NCI-H2227 (cell line): ENCODE measurements around the gene SPTSSA.
A peak's percentile ranks its signal among the peaks of the same experiment; 100 is the strongest.
"Not testable (repeated sequence)": the region's sequence is repeated elsewhere in the genome, so short reads cannot be mapped to it uniquely, and the experiment has no call there.

Experiments used
- DNase-seq: peaks from one replicate; lab custom pipeline; 2025; ENCODE audit not compliant: unreplicated experiment; lab: John Stamatoyannopoulos, UW

SPTSSA gene

DNA sequence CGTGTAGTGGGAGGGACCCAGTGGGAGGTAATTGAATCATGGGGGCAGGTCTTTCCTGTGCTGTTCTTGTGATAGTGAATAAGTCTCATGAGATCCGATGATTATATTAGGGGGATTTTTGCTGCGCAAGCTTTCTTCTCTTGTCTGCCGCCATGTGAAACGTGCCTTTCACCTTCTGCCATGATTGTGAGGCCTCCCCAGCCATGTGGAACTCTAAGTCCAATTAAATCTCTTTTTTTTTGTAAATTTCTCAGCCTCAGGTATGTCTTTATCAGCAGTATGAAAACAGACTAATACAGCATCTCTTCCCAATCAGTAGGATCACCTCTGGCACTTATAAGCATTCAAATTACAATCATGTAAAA lies 34.0 kb downstream of the SPTSSA start:
- DNase-seq: not testable (repeated sequence)

DNA sequence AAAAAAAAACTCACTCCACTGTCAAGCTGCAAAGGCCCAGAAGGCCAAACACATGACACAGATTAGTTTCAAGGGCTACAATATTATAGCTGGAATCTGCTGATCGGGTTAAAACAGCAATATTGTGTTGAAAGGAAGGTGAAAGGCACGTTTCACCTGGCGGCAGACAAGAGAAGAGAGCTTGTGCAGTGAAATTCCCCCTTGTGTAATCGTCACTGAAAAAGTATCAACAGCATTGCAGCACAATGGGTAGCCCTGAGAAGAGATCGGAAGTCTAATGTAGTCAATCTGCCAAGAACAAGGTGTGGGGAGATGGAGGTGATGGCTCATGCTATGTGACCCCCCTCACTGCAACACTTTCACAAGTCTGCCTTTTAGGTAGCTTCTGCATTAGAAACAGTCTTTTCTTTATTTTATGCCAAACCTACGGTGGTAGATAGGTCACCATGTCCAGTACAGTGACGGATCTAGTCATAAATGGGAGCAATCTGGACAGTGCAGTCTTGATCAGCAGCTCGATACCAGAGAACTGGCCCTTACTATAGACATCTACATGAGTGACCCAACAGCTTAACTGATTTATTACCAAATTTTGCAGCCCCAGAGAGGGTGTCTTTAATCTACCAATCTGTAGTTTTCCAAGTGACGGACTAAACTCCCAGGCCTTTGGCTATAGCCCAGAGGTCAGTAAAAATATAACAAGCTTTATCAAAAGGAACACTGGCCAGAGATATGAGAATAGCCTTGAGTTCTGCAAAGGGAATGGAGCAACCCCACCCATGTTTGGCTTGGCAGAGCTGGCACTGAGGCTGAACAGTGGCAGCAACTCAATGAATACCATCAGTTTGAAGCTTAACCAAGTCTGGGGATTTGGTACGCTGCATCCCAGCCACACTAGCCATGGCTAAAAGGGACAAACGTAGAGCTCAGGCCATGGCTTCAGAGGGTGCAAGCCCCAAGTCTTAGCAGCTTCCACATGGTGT lies 35.4 kb downstream of the SPTSSA start:
- DNase-seq: no peak

DNA sequence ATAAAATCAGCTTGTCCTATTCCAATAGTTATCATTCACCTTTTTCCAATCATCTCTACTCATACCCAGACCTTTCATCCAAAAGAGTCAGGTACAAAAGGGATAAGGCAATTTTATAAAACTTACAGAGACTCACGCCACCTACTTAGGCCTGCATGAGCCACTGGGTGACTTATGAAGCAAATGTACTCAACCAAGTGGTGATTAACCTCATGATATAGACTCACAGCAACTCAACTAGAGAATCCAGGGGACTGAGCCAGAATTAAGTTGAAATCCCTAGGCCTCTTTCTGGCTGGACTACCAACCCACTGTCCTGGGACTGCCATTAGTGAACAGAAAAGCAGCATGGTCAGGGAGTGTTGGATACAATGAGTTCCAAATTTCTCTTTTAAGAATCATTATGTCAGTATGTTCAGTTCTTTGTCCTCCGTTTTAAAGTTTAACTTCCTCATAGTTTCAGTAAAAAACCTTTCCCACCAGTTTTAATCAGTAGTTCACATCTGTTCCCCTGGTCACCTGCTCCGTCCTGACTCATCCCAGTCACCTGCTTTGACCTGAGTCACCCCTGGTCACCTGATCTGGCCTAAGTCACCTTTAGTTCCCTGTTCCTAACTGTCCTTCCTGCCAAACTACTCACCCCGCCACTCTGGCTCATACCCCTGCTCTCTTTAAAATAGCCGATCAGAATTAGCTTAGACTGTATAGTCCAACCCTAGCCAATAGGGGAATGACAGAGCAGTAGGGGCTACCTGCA lies 36.8 kb downstream of the SPTSSA start:
- DNase-seq: no peak

DNA sequence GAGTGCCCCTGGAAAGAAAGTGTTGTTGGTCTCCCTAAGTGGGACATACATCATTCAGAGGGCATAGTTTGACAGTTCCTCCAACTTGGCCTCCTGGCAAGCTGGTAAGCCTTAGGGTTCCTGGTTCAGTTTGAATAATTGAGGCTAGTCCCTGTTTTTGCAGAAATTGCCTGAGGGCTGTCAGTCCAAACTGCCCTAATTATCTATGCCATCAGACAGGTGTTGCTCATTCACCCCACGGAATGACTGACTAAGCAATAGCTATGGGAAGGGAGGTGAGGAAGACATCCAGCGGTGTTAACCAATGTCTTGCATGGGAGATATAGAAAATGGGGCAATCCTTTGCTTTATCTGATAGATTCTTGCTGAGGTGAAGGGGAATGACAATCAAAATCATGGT lies 37.6 kb downstream of the SPTSSA start:
- DNase-seq: no peak

DNA sequence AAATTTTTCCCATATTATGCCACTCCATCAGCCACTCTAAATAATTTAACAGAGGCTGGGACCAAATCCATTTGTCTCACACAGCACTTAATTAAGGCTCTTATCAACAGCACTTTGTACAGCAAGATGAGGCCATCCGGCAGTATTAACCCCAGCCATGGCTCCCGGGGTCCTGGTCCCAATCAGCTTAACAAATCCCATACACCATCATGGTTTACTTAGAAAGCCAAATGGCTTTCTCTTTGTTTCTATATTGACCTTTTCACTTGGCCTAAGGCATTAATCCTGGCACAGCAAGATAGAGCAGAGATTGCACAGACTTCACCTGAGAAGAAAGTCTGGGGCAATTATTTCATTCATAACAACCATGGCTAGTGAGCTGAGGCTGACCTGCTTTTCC lies 38.6 kb downstream of the SPTSSA start:
- no peak for DNase-seq

DNA sequence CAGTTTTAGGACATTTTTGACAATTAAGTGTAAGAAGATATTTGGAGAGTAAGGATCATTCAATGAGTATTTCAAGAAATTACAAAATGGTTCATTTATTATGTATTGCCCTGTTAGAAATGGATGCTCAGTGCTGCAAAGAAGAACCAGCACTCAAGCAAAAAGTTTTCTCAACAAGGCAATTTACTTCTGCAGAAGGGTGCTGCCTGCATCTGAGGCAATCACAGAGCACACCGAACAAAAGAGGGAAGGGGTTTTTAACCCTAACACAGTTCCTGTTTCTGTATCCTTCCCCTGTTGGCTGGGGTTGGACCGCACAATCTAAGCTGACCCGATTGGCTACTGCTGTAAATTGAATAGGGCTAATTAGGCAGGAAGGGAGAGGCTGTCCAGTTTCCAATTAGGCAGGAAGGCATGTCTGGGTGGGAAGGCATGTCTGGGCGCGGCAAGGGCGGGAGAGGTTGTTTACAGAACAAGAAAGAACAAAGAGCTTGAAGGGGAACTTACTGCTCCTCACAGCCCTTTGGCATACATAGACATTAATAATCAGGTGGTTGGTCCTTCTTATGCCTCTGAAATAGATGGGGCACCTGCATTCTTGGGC lies 41.4 kb downstream of the SPTSSA start:
- no peak for DNase-seq

DNA sequence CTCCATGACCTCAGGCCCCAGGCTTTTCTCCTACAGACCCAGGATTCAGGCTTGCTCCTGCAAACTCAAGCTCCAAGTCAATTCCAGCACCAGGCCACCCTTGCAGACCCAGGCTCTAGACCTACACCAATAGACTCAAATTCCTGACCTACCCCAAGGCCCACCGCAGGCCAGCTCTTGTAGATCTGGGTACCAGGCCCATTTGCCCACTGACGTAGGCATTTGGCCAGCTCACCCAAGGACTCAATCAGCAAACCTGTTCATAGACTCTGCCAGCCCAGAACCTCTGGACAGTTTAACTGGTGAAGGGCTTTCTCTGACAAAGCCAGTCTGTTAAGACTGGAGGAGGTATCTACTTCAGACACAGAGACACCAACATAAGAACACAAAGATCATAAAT lies 52.3 kb downstream of the SPTSSA start:
- no peak for DNase-seq

DNA sequence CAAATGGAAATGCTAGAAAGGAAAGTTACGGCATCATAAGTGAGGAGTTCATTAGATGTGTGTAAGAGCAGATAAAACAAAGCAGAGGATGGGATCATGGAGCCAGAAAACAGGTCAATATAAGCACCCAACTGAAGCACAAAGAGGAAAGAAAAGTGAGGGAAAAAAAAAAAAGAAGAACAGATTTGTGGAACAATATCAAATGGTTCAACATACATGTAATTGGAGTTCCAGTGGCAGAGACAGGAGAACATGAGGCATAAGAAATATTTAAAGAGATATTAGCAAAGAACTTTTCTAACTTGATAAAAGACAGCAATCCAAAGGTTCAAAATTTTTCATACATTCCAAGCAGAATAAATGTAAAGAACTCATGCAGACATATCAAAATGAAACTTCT lies 54.1 kb downstream of the SPTSSA start:
- DNase-seq: no peak

DNA sequence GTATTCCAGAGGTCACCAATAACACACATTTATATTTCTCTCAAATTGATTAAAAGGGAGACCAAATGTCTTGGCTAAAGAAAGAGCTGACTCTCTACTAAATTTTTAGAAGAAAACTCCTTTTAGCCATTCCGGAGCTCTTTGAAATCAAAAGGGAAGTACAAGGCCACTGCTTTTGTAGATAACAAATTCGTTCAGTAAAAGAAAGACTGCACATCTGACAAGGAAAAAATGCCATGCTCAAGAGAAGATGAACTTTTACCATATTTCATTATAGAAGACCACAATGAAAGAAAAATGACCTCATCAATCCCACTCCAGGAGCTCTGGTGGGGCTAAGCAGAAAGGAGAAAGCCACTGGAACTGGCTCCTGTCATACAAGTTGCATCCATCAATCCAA lies 57.6 kb downstream of the SPTSSA start:
- DNase-seq: no peak

DNA sequence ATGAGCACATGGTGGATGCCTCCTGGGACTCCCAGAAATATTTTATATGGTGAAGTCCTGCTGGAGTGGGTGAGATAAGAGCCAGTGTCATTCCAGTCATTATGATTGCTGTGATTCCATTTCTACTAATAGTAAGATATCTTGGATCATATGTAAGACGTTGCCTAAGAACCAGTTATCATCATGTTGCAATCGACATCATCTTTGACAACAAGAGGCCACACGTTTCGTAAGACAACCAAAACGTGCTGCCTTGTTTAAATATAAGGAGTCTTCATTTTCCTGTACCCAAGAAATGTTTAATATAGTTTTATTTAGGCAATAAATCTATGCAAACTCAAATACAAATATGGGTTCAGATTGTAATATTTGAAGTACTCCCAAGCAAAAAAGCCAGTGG lies 58.4 kb downstream of the SPTSSA start:
- DNase-seq: no peak

DNA sequence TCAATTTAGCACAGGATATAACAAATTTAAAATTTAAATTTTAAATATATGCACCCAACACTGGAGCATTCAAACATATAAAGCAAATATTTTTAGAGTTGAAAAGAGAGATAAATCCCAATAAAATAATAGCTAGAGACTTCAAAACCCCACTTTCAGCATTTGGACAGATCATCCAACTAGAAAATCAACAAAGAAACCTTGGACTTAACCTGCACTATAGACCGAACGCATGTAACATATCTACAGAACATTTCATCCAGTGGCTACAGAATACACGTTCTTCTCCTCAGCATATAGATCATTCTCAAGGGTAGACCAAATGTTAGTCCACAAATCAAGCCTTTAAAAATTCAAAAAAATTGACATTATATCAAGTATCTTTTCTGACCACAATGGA lies 64.0 kb downstream of the SPTSSA start:
- DNase-seq: no peak

DNA sequence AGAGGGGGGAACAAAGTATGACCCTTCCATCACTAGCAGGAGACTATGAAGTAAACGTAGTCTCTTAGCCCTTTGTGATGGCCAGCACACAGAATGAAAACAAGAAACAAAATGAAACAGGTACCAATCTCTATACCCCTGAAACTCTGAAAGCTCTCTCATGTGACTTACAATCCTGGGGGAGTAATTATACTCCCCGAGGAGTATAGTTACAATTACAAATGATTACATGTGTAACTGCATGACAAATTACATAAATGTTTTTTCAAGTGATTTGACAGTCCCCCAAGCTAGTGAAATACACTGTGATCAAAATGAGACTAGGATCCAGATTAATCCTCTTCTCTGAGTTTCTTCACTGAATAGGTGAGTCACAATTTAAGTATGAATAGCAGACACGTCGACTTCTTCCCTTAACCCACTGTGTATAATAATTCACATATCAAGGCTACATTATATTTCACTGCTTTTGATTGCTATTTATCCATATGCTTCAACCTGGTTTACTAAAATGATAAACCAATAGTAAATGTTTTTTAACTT lies 74.0 kb downstream of the SPTSSA start:
- DNase-seq: peak; percentile 14

DNA sequence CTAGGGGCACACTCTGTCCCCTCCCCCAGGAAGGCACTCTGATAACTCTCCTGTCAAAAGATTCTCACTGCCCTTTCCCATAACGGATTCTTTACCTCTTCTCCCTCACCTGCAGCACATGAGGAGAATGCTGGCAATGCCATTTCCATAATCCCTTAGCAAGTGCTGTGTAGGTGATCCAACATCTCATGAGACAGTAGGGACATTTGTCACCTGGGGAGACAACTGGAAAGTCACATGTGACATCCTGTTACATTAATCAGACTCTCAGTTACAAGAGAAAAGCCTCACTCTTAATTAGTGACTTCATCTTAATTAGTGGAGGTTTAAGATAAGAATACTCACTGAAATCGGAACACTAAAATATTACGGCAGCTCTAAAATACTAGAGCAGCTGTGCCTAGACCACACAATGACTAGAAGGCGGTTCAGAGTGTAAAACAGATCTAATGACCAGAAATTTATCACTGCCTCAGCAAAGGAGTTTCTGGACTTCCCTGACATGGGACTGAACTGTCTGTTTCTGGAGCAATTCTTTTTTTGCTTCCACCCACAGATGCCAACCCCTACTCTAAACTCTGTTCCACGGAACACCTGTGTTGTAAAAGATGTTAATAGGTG lies 75.1 kb downstream of the SPTSSA start:
- no peak for DNase-seq

DNA sequence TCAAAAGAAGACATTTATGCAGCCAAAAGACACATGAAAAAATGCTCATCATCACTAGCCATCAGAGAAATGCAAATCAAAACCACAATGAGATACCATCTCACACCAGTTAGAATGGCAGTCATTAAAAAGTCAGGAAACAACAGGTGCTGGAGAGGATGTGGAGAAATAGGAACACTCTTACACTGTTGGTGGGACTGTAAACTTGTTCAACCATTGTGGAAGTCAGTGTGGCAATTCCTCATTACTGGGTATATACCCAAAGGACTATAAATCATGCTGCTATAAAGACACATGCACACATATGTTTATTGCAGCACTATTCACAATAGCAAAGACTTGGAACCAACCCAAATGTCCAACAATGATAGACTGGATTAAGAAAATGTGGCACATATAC lies 76.2 kb downstream of the SPTSSA start:
- not testable (repeated sequence) for DNase-seq

DNA sequence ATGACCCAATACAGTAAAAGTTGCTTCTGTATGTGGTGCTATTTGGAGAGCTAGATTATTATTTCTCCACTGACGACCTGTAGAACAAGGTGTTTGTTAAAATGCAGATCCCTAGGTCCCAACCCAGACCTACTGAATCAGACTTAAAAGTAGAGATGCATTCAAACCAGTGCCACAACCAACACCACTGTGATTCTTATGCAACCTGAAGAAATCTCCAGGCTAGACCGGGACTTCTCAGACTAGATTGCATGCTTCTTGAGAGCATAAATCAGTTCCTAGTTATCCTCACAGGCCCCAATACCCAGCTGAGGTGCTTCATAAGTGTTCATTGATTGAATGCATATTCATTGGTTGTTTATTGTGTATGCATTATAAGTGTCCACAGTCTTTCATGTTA lies 78.2 kb downstream of the SPTSSA start:
- DNase-seq: no peak
